K562 (cell line): ENCODE measurements around the gene FMOD. TPM values are rescaled to one million over a fixed set of nuclear protein-coding genes. Genes with fewer than 3 reads are reported as not detected.

Experiments used
- ATAC-seq: fragments of 200-7000 bp; cut with Tn5 transposase; 3 replicates; pipeline ENCODE4 v1.9.1; 2020; ENCODE audit warnings: moderate library complexity
- BruUV-seq: library from RNA; stranded (reverse); fragments of 400-500 nt; replicated peaks from 2 replicates; lab custom pipeline; 2021; lab: Mats Ljungman, UMichigan
- CTCF ChIA-PET: fragments of 300-600 bp; formaldehyde crosslinking; extraction: SDS; loops from one replicate; lab custom pipeline; 2021; ENCODE audit warnings: low intra/inter-chr PET ratio; lab: Yijun Ruan, JAX
- POLR2A ChIA-PET: fragments of 300-600, 350-650 bp; sonication (Branson Sonifier 250); formaldehyde crosslinking; extraction: SDS; loops from one replicate; lab custom pipeline; 2021; ENCODE audit warnings: antibody characterized with exemption, inconsistent platforms; lab: Yijun Ruan, JAX
- DNase-seq, 4 experiments: peaks; one replicate each; pipeline versions ENCODE4 v3.0.0 to v3.0.0-alpha.2; 2011 to 2018; ENCODE audit warnings: low spot score in 3 of 4, mixed read lengths in 3 of 4; ENCODE audit errors: extremely low read depth in 1 of 4
- FAIRE-seq: peaks from 2 replicates; lab custom pipeline; 2011; peaks lifted over from hg19 to GRCh38; lab: Jason Lieb, UNC
- H2AFZ ChIP-seq: 2 replicates; pipeline ENCODE4 v1.6.0; 2011; ENCODE audit warnings: low read depth, low read length, control low read depth, inconsistent platforms
- H3K27ac ChIP-seq: fragments of 200-600 bp; 3 replicates; pipeline ENCODE4 v1.8.0; 2011; ENCODE audit warnings: low read depth, mild to moderate bottlenecking, control low read depth, inconsistent platforms, low read length, moderate library complexity, mixed read lengths; ENCODE audit errors: extremely low read depth
- H3K27me3 ChIP-seq, 2 experiments: fragments of 300-600 bp in 1 of 2; 2 replicates in 1 of 2; 3 replicates in 1 of 2; pipeline versions ENCODE4 v1.6.0 to v1.8.0; 2011; ENCODE audit warnings: inconsistent platforms in 2 of 2, low read length in 2 of 2, mild to moderate bottlenecking in 1 of 2, mixed read lengths in 1 of 2, moderate library complexity in 1 of 2; ENCODE audit not compliant: control insufficient read depth in 2 of 2, insufficient read depth in 2 of 2
- H3K36me3 ChIP-seq: fragments of 300-600 bp; 3 replicates; pipeline ENCODE4 v1.8.0; 2011; ENCODE audit warnings: mild to moderate bottlenecking, low read length, inconsistent platforms; ENCODE audit not compliant: control insufficient read depth, insufficient read depth
- H3K4me1 ChIP-seq, 2 experiments: fragments of 200-600 bp in 1 of 2; replicated peaks in 1 of 2; 2 replicates in 1 of 2; 3 replicates in 1 of 2; pipeline versions ENCODE4 v1.5.1 to v1.8.0; 2011; ENCODE audit warnings: inconsistent platforms in 2 of 2, low read length in 2 of 2, mild to moderate bottlenecking in 1 of 2, mixed read lengths in 1 of 2, moderate library complexity in 1 of 2; ENCODE audit not compliant: control insufficient read depth in 2 of 2, insufficient read depth in 2 of 2
- H3K4me2 ChIP-seq: 2 replicates; pipeline ENCODE4 v1.6.1; 2011; ENCODE audit warnings: low read length, control low read depth, inconsistent platforms, mixed read lengths; ENCODE audit not compliant: insufficient read depth
- H3K4me3 ChIP-seq: fragments of 200-600 bp; sonication (generic), shearing (Covaris generic); 2 replicates; pipeline ENCODE4 v1.5.1; 2016; ENCODE audit warnings: control low read depth, inconsistent platforms
- H3K79me2 ChIP-seq: fragments of 200-600 bp; 3 replicates; pipeline ENCODE4 v1.8.0; 2011; ENCODE audit warnings: low read length, inconsistent platforms; ENCODE audit not compliant: control insufficient read depth, insufficient read depth
- H3K9ac ChIP-seq, 2 experiments: 2 replicates each; pipeline versions ENCODE4 v1.6.0 to v1.6.1; 2011; ENCODE audit warnings: low read depth in 2 of 2, low read length in 2 of 2, control low read depth in 1 of 2, inconsistent platforms in 1 of 2, mild to moderate bottlenecking in 1 of 2, mixed read lengths in 1 of 2; ENCODE audit not compliant: insufficient read depth in 1 of 2
- H3K9me1 ChIP-seq: one replicate; pipeline ENCODE4 v1.6.0; 2011; ENCODE audit warnings: inconsistent platforms, mild to moderate bottlenecking, low read length, moderate library complexity; ENCODE audit not compliant: control insufficient read depth, insufficient read depth
- H3K9me3 ChIP-seq: replicated peaks from 2 replicates; pipeline ENCODE4 v1.5.1; 2011; ENCODE audit warnings: low read depth, low read length, inconsistent platforms; ENCODE audit not compliant: control insufficient read depth, insufficient read depth
- H4K20me1 ChIP-seq: replicated peaks from 2 replicates; pipeline ENCODE4 v1.6.1; 2011; ENCODE audit warnings: low read length, inconsistent platforms, mixed read lengths; ENCODE audit not compliant: control insufficient read depth, insufficient read depth
- RFX1 ChIP-seq: fragments of 450-650 bp; IDR thresholded peaks from 2 replicates; pipeline ENCODE4 v1.6.1; 2016; ENCODE audit warnings: mild to moderate bottlenecking, moderate library complexity
- WGBS: fragments of 100-300 bp; shearing (Covaris generic); methylation state at CpG from one replicate; pipeline ENCODE4 v1.1.6; 2016; ENCODE audit warnings: low coverage, mixed read lengths; ENCODE audit not compliant: insufficient coverage; ENCODE audit errors: missing lambda C conversion rate; 5-methylcytosine and 5-hydroxymethylcytosine counted together
- in situ Hi-C: fragments of 300-500 bp; cut with MboI; formaldehyde crosslinking; loops from 4 replicates; pipeline ENCODE4 v1.15.0; 2018; ENCODE audit warnings: inconsistent platforms, mixed read lengths
- intact Hi-C: fragments of 100-400 bp; cut with micrococcal nuclease; formaldehyde crosslinking; loops from 2 replicates; pipeline ENCODE4 v1.14.2; 2022
- polyA plus RNA-seq, 8 experiments: library from polyadenylated mRNA; depleted of rRNA in 4 of 8; stranded (reverse) in 5 of 8; unstranded in 3 of 8; fragments of >200 nt; fragmentation: Nextera tagmentation in 2 of 8; fragmentation: Illumina TruSeq in 1 of 8; extraction: Ambion mirVana in 2 of 8; extraction: Trizol in 1 of 8; gene quantifications; 2 replicates each; pipeline versions ENCODE4 v1.2.1 to v1.2.3, GENCODE V29; 2011 to 2014; ENCODE audit warnings: inconsistent platforms in 1 of 8, missing spikeins in 1 of 8
- total RNA-seq, 7 experiments: library from RNA; depleted of rRNA in 6 of 7; stranded (reverse); fragments of >200 nt in 6 of 7; fragmentation: Illumina TruSeq in 2 of 7; extraction: Trizol in 2 of 7; gene quantifications; 2 replicates each; pipeline versions ENCODE4 v1.2.1 to v1.2.3, GENCODE V29; 2011 to 2021; ENCODE audit warnings: low replicate concordance in 1 of 7
- TF ChIP-seq, protein P1 (sequence below): sonication (generic); formaldehyde crosslinking; IDR thresholded peaks from 2 replicates; pipeline ENCODE4 v1.8.0; 2022; ENCODE audit warnings: missing genetic modification reagents, mild to moderate bottlenecking, borderline replicate concordance

The FMOD gene
- total and polyA plus RNA-seq, 9 of the 15 experiments (the other 6 are each of a cell fraction or from before 2014, with no cell fraction given), result 0.03 to 0.13 (median 0.03) TPM; not detected in 6

DNA sequence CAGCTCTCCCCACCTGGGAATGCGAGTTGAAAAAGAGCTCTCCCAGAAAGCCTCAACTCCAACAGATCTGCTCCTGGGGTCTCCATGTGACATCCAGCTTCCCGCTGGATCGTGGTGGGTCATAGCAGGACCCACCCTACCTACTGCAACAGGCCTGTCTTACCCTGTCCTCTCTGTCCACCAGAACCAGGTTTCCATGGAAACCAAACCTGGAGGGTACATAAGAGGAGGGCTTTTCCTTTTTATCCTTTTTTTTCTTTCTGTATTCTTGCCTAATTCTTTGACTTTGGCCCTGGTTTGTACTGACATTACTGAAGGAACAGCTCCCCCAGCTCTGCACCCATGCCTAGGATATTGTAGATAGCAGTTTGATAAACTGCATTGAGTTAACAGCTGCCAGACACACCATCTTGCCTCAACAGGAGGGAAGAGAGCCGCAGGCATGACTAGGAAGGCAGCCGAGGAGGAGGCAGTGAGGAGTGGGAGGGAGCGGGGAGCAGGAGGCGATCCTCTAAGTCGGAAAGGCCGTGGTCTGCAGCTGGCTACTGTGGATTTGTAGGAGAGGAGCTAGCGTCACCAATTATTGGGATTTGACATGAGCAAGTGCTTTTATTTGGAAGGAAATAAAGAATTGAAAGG lies 9.7 kb upstream of the FMOD start:
- FAIRE-seq (no peak), DNase-seq (no peak), ATAC-seq (no peak)
- Histone ChIP-seq H3K27me3 (peaks cover 8 to 40% of the 10 kb centered on the region in 2 experiments), H3K4me1 (no peaks in the 10 kb centered on the region; a peak in 1 of 5 replicates), H3K4me3 (no peak overlapping the region), H2AFZ (no peak overlapping the region), H4K20me1 (no peaks in the 10 kb centered on the region; the same call in 1 of the 2 replicates), H3K9me3 (no peaks in the 10 kb centered on the region), H3K9ac (no peak overlapping the region), H3K9me1 (no peaks in the 10 kb centered on the region), H3K27ac (no peak overlapping the region), H3K79me2 (no peaks in the 10 kb centered on the region), H3K36me3 (no peaks in the 10 kb centered on the region), H3K4me2 (no peak overlapping the region)
- TF ChIP-seq, protein P1, sequence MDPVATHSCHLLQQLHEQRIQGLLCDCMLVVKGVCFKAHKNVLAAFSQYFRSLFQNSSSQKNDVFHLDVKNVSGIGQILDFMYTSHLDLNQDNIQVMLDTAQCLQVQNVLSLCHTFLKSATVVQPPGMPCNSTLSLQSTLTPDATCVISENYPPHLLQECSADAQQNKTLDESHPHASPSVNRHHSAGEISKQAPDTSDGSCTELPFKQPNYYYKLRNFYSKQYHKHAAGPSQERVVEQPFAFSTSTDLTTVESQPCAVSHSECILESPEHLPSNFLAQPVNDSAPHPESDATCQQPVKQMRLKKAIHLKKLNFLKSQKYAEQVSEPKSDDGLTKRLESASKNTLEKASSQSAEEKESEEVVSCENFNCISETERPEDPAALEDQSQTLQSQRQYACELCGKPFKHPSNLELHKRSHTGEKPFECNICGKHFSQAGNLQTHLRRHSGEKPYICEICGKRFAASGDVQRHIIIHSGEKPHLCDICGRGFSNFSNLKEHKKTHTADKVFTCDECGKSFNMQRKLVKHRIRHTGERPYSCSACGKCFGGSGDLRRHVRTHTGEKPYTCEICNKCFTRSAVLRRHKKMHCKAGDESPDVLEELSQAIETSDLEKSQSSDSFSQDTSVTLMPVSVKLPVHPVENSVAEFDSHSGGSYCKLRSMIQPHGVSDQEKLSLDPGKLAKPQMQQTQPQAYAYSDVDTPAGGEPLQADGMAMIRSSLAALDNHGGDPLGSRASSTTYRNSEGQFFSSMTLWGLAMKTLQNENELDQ (CRISPR knock-in tag), result no peak
- peak; percentile 66 for TF ChIP-seq RFX1
- ChIA-PET POLR2A (interaction anchor here (0.6 kb wide), 1 partner anchor 119 kb away, joined by 4 read pairs; no protein-coding TSS in a partner anchor), CTCF (interaction anchor here (0.6 kb wide), 1 partner anchor 127 kb away, joined by 3 read pairs; no protein-coding TSS in a partner anchor)
- no TSS peak for BruUV-seq
- in situ Hi-C loops (no loop called here), intact Hi-C loops (no loop called here)
- WGBS, result 0% methylated on average over 10 of the region's 10 CpGs
